Fibroblast of skin of left quadriceps (primary cell): Measurements from ENCODE around the gene EHD3.

Source experiments
- DNase-seq, 2 experiments: peaks; one replicate each; pipeline ENCODE4 v3.0.0-alpha.2; 2013; ENCODE audit warnings: low read depth in 2 of 2

The EHD3 gene

GRCh38 chr2:31233741-31234682 lies at the start of gene EHD3:
Gene EHD3 (plus strand): TSS chr2:31234152. CDS start chr2:31234622, 470 bp downstream.
- peak; percentile 80 to 82 for DNase-seq

GRCh38 chr2:31187166-31187565 lies 46.8 kb upstream of the EHD3 start:
- no peak for DNase-seq

- no peak for DNase-seq
Measured at GRCh38 chr2:31188131-31188530, 45.8 kb upstream of the EHD3 start.

- no peak for DNase-seq
Measured at GRCh38 chr2:31189141-31189540, 44.8 kb upstream of the EHD3 start.

- no peak for DNase-seq
Measured at GRCh38 chr2:31190188-31190587, 43.8 kb upstream of the EHD3 start.

GRCh38 chr2:31191931-31192330 lies 42.0 kb upstream of the EHD3 start:
- no peak for DNase-seq

GRCh38 chr2:31192396-31192795 lies 41.6 kb upstream of the EHD3 start:
- DNase-seq, result no peak

- DNase-seq, result no peak
Measured at GRCh38 chr2:31192851-31193392, 41.0 kb upstream of the EHD3 start.

- no peak for DNase-seq
Measured at GRCh38 chr2:31193806-31194205, 40.1 kb upstream of the EHD3 start.

GRCh38 chr2:31196622-31197021 lies 37.3 kb upstream of the EHD3 start:
- no peak for DNase-seq

GRCh38 chr2:31197166-31197565 lies 36.8 kb upstream of the EHD3 start:
- no peak for DNase-seq

- no peak for DNase-seq
Measured at GRCh38 chr2:31197669-31198068, 36.3 kb upstream of the EHD3 start.

GRCh38 chr2:31199206-31199605 lies 34.7 kb upstream of the EHD3 start:
- DNase-seq, result no peak

GRCh38 chr2:31200972-31201371 lies 33.0 kb upstream of the EHD3 start:
- DNase-seq, result no peak

GRCh38 chr2:31202041-31202440 lies 31.9 kb upstream of the EHD3 start:
- DNase-seq, result no peak

GRCh38 chr2:31202833-31203232 lies 31.1 kb upstream of the EHD3 start:
- no peak for DNase-seq

- DNase-seq, result no peak
Measured at GRCh38 chr2:31203916-31204315, 30.0 kb upstream of the EHD3 start.

- no peak for DNase-seq
Measured at GRCh38 chr2:31204783-31205182, 29.2 kb upstream of the EHD3 start.

- DNase-seq, result no peak
Measured at GRCh38 chr2:31205186-31205585, 28.8 kb upstream of the EHD3 start.

GRCh38 chr2:31205613-31206012 lies 28.3 kb upstream of the EHD3 start:
- no peak for DNase-seq

- no peak for DNase-seq
Measured at GRCh38 chr2:31207790-31208189, 26.2 kb upstream of the EHD3 start.

GRCh38 chr2:31208240-31208639 lies 25.7 kb upstream of the EHD3 start:
- DNase-seq, result no peak
